DMS 273 (cell line): ENCODE results near the gene PCNX2.

ENCODE experiments used
- DNase-seq: peaks from one replicate; lab custom pipeline; 2025; ENCODE audit not compliant: unreplicated experiment; lab: John Stamatoyannopoulos, UW

Gene PCNX2

DNA sequence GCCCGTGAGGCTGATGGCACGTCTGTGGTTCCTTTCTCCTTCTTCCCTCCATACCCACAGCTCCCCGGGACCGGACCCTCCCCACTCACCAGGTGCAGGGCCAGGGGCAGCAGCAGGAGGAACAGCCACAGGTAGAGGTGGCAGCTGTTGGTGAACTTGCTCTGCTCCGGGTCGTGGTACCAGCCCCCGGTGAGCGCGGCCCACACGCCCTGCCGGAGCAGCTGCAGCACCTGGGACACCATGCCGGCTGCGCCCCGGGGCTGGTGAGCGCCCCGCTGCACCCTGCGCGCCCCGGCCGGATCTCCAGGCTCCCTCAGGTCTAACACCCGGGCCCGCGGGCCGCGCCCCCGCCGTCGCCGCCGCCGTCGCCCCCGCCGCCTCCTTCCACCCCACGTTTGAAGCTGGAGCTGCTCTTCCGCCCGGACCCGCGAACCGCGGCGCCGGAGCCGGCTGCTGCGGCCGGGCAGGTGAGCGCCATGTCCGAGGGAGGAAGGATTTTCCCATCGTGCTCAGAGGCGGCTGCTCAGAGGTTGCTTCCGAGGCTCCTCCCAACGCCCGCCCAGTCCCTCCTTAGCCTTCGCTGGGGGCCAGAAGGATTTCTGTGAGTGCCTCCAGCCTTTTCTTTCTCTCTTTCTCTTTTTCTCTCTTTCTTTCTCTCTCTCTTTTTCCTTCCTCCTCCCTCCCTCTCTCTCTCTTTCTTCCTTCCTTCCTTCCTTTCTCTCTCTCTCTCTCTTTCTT lies at the start of gene PCNX2:
TSS of gene PCNX2 (minus strand) at position 489 of the 738 bp plus-strand sequence. CDS start at position 242, 247 bp downstream.
- DNase-seq: peak; percentile 86

DNA sequence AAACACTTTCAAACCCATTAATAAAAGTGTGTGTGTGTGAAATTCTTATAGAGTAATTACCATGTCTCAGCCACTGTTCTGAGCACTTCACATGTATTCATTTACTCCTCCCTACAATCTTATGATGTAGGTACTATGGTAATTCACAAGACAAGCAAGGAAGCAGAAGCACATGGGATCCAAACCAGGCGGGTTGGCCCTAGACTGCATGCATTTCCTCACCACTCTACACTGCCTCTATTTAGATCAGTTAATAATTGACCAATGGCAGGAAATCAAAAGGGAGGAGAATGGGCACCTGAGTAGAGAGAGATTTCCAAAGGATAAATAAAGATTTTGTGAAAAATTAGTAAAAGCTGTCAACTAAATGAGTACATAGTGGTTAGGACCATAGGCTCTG lies 47.7 kb upstream of the PCNX2 start:
- no peak for DNase-seq

DNA sequence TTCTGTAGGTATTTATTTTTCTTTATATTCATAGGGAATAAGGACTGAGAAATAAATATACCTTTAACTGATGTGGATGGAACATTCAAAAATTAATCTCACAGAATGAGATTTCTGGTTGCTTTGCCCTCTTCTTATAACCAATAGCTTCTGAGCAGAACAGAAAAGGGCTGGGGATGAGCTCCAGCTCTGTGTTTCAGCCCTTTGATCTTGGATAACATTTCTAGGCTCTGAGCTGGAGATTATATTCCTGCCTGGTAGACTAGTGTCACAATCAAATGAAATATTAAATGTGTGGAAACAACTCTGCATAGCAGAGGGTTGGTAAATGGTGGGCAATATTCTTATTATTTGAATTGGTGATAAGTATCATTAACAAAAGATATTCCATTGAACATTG lies 46.6 kb upstream of the PCNX2 start:
- DNase-seq: no peak

DNA sequence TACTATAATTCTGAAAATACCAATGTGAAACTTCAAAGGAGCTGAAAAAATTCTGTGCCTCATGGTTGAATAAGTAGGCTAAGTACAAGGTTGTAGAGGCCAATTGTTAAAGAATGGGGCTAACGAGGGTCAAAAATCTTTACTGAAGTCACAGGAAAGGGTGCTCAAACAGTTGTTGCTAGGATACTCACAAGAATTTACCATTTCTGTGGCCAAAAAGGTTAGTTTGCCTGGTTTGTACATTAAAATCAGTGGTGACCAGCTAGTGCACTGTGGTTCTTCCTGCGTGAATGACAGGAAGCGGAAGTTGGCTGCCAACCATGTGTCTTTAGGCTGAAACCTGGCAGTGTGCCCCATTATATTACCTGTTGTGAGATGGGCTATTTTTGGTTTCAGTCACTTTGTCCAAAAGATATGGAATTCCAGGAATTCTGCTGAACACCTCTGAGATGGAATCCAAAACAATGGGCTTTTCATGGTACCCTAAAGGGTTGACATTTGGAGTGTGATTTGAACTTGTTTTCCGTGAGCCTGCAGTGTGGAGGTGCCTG lies 45.5 kb upstream of the PCNX2 start:
- no peak for DNase-seq

- DNase-seq: no peak
Measured at GRCh38 chr1:233340031-233340555, 44.6 kb upstream of the PCNX2 start.

- DNase-seq: no peak
Measured at GRCh38 chr1:233338102-233338501, 42.6 kb upstream of the PCNX2 start.

- DNase-seq: no peak
Measured at GRCh38 chr1:233337505-233337904, 42.0 kb upstream of the PCNX2 start.

GRCh38 chr1:233336554-233337456 lies 41.3 kb upstream of the PCNX2 start:
- no peak for DNase-seq

GRCh38 chr1:233334092-233334491 lies 38.6 kb upstream of the PCNX2 start:
- no peak for DNase-seq

DNA sequence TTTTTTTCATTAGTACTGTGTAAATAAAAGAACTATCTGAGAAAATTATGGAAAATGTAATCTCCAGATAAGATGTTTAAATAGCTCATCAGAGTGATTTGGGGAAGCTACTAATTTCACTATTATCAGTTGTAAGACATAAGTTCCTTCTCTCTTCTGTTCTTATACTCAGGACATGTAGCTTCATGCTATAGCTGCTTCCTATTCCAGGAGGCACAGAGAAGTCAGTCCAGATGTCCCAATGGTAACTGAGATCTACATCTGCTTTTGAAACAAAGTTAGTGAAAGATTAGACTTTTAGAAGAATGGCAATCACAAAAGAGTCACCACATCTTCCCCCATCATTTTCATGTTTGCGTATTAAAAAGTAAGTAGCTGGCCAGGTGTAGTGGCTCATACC lies 37.6 kb upstream of the PCNX2 start:
- no peak for DNase-seq

GRCh38 chr1:233331676-233332519 lies 36.4 kb upstream of the PCNX2 start:
- DNase-seq: no peak

- DNase-seq: peak; percentile 72
Measured at GRCh38 chr1:233328142-233328921, 32.8 kb upstream of the PCNX2 start.

DNA sequence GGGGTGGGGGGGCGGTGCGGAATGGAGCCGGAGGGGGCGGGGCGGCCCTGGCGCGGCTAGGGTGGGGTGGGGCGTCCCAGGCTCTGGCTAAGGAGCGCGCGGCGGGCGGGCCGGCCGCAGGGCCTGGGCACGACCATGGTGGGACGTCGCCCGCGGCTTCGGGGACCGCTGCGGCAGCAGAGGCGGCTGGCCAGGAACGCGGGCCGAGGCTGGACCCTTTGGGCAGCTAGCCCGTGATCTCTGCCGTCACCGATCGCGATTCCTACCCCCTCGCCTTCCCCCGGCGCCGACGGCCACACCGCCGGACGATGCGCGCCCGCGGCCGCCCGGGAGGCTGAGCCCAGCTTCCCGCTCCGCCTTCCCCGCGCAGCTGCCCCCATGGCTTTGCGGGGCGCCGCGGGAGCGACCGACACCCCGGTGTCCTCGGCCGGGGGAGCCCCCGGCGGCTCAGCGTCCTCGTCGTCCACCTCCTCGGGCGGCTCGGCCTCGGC lies 32.2 kb upstream of the PCNX2 start, which contains the start of gene MAP3K21:
TSS of gene MAP3K21 (plus strand) at position 74 of the 491 bp plus-strand sequence. CDS start at position 379, 305 bp downstream.
- DNase-seq: no peak

- peak; percentile 96 for DNase-seq
Measured at GRCh38 chr1:233326811-233327650, 31.5 kb upstream of the PCNX2 start.

DNA sequence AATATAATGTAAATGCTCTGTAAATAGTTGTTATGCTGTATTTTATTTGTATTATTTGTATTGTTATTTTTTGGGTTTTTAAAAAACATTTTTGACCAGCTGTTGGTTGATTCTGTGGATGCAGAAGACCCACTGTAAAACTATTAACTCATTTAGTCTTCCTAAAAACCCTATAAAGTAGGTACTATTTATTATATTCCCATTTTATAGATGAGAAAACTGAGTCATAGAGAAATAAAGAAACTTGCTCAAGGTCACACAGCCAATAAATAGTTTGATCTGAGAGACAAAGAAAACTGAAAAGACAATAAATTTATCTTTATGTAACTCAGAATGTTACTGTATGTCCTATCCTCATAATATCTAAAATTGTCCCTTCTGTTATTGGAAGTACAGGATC lies 30.8 kb upstream of the PCNX2 start:
- DNase-seq: no peak

GRCh38 chr1:233323718-233324117 lies 28.2 kb upstream of the PCNX2 start:
- no peak for DNase-seq

DNA sequence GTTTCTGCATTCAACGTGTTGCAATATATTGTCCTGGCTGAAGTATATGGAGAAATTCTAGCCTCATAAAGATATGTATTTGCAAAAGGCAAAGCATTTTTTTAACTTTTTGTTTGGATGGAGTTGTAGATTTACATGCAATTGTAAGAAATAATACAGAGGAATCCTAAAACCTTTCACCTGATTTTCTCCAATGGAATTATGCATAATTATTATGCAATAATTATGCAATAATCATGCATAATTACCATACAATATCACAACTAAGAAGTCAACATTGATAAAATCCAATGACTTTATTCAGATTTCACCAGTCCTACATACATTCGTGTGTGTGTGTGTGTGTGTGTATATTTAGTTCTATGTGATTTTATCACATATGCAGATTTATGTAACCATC lies 24.5 kb upstream of the PCNX2 start:
- no peak for DNase-seq

- DNase-seq: no peak
Measured at GRCh38 chr1:233319272-233319671, 23.7 kb upstream of the PCNX2 start.

GRCh38 chr1:233316473-233316872 lies 20.9 kb upstream of the PCNX2 start:
- DNase-seq: no peak
